ENCODE measurements around the gene RPS6KB2. TPM values are rescaled to one million over a fixed set of nuclear protein-coding genes. Genes with fewer than 3 reads are reported as not detected.

RPS6KB2 gene
- total and polyA plus RNA-seq, 2 donors (not counting 3 experiments of a cell fraction or from before 2014, with no cell fraction given): 53.8 to 60.0 TPM

DNA sequence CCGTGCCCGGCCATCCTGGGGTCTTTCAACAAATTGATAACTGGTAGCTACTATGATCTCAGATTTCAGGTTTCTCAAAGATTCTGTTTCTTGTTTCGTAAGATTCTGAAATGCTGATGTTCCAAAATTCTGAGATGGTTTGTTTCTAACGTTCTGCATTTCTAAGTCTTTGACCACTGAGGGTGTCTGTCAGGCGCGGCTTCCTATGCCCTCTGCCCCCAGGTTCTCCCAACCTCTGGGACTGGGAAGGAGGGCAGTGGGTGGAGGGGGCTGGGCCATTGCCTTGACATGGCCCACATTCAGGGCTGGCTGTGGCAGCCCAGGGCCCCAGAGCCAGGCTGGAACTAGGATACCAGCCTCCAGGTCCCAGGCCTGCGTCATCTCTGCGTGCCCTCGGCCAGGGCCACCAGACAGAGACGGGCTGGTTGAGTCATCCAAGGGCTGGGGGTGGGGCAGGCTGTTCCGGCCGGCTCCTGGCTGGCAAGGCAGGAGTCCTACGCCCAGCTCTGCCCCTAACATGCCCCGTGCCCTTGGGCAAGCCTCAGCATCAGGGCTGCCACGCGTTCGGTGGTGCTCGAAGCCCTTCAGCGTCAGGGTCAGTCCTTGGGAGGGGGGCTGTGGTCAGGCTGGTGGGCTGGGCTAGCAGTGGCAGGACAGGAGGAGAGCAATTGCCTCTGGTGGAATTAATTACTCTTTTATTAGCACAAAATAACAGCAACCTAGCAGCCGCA is 35.6 kb downstream of the RPS6KB2 start:
- TSS peak; percentile 16 for BruUV-seq (replicated peaks)
- TF ChIP-seq MYC (IDR thresholded peaks at IDR 0.05; ENCODE audit: low read depth, low read length) (no peak), EZH2 (IDR thresholded peaks at IDR 0.05; ENCODE audit: borderline replicate concordance, low read depth, low read length, severe bottlenecking) (no peak), POLR2AphosphoS5 (IDR thresholded peaks at IDR 0.05; ENCODE audit: insufficient read depth, low read depth, low read length) (no peak), GATA2 (IDR thresholded peaks at IDR 0.05; ENCODE audit: insufficient read depth, insufficient read length, low read depth, low read length) (no peak), JUN (IDR thresholded peaks at IDR 0.05; ENCODE audit: borderline replicate concordance, insufficient read depth, insufficient read length, low read depth) (no peak), POLR2A (IDR thresholded peaks at IDR 0.05; ENCODE audit: low read depth, low read length) (no peak), FOS (IDR thresholded peaks at IDR 0.05; ENCODE audit: borderline replicate concordance, insufficient read depth, low read length) (peak; percentile 16)
- TF ChIP-seq, protein P1, sequence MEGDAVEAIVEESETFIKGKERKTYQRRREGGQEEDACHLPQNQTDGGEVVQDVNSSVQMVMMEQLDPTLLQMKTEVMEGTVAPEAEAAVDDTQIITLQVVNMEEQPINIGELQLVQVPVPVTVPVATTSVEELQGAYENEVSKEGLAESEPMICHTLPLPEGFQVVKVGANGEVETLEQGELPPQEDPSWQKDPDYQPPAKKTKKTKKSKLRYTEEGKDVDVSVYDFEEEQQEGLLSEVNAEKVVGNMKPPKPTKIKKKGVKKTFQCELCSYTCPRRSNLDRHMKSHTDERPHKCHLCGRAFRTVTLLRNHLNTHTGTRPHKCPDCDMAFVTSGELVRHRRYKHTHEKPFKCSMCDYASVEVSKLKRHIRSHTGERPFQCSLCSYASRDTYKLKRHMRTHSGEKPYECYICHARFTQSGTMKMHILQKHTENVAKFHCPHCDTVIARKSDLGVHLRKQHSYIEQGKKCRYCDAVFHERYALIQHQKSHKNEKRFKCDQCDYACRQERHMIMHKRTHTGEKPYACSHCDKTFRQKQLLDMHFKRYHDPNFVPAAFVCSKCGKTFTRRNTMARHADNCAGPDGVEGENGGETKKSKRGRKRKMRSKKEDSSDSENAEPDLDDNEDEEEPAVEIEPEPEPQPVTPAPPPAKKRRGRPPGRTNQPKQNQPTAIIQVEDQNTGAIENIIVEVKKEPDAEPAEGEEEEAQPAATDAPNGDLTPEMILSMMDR (IDR thresholded peaks at IDR 0.05; ENCODE audit: extremely low read depth in 1 of 2, insufficient read depth in 1 of 2, low read depth in 1 of 2, low read length in 2 of 2): no peak
- TF ChIP-seq, protein P2, sequence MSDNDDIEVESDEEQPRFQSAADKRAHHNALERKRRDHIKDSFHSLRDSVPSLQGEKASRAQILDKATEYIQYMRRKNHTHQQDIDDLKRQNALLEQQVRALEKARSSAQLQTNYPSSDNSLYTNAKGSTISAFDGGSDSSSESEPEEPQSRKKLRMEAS (IDR thresholded peaks at IDR 0.05; ENCODE audit: insufficient read depth, insufficient read length): no peak
- DNase-seq (ENCODE audit: low read depth, low spot score): no peak
- FAIRE-seq: peak; percentile 63
- CTCF ChIA-PET: interaction anchor here (1.0 kb wide), 1 partner anchor 17 kb away, joined by 3 read pairs; no protein-coding TSS in a partner anchor
- peak overlapping the region; percentile 26 for H3K4me2 ChIP-seq (ENCODE audit: insufficient read depth, low read length)
- peak overlapping the region in 2 of 3 experiments; percentile 31 to 64 for H3K4me3 ChIP-seq (replicated peaks in 1 of 3; ENCODE audit: insufficient read depth in 1 of 3, low read depth in 1 of 3, low read length in 3 of 3)
- dilution Hi-C loops (cut with MboI; ENCODE audit: extremely low pct_ligation_motif_present, low sequenced_read_pairs): no loop called here
- no peaks in the 10 kb centered on the region for H3K9me3 ChIP-seq (replicated peaks; ENCODE audit: control insufficient read depth, insufficient read depth, low read length)
- peak overlapping the region; percentile 79 for H2AFZ ChIP-seq (ENCODE audit: low read depth, low read length)
- H3K36me3 ChIP-seq (ENCODE audit: control insufficient read depth in 2 of 2, extremely low read depth in 1 of 2, insufficient read depth in 2 of 2, low read length in 2 of 2): no peaks in the 10 kb centered on the region
- H3K4me1 ChIP-seq (ENCODE audit: control insufficient read depth, extremely low read depth, insufficient read depth, low read length): peaks cover 16% of the 10 kb centered on the region
- no peak overlapping the region for H3K9ac ChIP-seq (replicated peaks; ENCODE audit: extremely low read depth, insufficient read depth, low read length)
- intact Hi-C loops (cut with micrococcal nuclease): loop anchor here (1.0 to 2.0 kb wide), 2 partner anchors 21 to 43 kb away; partner anchors contain the start of gene CORO1B
- no peaks in the 10 kb centered on the region for H3K9me1 ChIP-seq (replicated peaks; ENCODE audit: control insufficient read depth, extremely low read depth, insufficient read depth, low read length)
- H3K79me2 ChIP-seq (ENCODE audit: control insufficient read depth, insufficient read depth, low read length): no peaks in the 10 kb centered on the region
- H3K27me3 ChIP-seq (ENCODE audit: control insufficient read depth in 2 of 2, insufficient read depth in 2 of 2, low read length in 2 of 2): no peaks in the 10 kb centered on the region
- H3K27ac ChIP-seq (ENCODE audit: insufficient read depth, low read depth, low read length): peak overlapping the region; percentile 44
- POLR2A ChIA-PET: interaction anchor here (1.1 kb wide), 1 partner anchor 14 kb away, joined by 3 read pairs; no protein-coding TSS in a partner anchor
- no peaks in the 10 kb centered on the region for H4K20me1 ChIP-seq (replicated peaks; ENCODE audit: control insufficient read depth, extremely low read depth, insufficient read depth, low read length)

Data from endothelial cell of umbilical vein (primary cell).